ENCODE results near the gene PLEKHA6.
A peak's percentile ranks its signal among the peaks of the same experiment; 100 is the strongest.

PLEKHA6 gene

DNA sequence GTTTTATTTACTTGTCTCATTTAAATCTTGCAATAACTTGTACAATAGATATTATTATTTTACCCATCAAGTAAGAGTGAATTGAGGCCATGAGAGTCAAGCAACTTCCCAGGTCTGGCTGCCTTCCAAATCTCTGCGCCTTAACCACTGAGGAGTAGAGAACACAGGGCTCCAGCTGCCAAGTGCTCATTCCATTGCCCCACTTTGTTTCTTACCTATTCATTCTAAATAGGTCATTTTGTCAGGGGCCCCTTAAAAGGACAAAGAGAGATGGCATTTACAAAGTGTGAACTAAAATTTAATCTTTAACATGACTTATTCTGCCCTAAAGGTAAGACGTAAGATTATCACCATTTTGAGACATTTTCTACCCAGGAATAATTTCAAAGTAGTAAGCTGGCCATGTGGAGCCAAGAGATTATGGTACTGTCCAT lies 48.4 kb upstream of the PLEKHA6 start:
- peak overlapping the region; percentile 96 for H3K4me3 ChIP-seq (ENCODE audit: low read length)
- TF ChIP-seq, protein P1, sequence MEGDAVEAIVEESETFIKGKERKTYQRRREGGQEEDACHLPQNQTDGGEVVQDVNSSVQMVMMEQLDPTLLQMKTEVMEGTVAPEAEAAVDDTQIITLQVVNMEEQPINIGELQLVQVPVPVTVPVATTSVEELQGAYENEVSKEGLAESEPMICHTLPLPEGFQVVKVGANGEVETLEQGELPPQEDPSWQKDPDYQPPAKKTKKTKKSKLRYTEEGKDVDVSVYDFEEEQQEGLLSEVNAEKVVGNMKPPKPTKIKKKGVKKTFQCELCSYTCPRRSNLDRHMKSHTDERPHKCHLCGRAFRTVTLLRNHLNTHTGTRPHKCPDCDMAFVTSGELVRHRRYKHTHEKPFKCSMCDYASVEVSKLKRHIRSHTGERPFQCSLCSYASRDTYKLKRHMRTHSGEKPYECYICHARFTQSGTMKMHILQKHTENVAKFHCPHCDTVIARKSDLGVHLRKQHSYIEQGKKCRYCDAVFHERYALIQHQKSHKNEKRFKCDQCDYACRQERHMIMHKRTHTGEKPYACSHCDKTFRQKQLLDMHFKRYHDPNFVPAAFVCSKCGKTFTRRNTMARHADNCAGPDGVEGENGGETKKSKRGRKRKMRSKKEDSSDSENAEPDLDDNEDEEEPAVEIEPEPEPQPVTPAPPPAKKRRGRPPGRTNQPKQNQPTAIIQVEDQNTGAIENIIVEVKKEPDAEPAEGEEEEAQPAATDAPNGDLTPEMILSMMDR (IDR thresholded peaks at IDR 0.05; ENCODE audit: low read depth, low read length, poor library complexity, severe bottlenecking), result no peak
- TF ChIP-seq EZH2phosphoT487 (IDR thresholded peaks at IDR 0.05; ENCODE audit: borderline replicate concordance, low read length), result no peak
- peaks cover 96% of the 10 kb centered on the region for H3K79me2 ChIP-seq (ENCODE audit: control insufficient read depth, low read length)
- no peaks in the 10 kb centered on the region for H3K27me3 ChIP-seq (ENCODE audit: control insufficient read depth, low read length)
- H4K20me1 ChIP-seq (ENCODE audit: control insufficient read depth, insufficient read depth, low read depth, low read length), result peaks cover 65% of the 10 kb centered on the region
- peaks cover 25% of the 10 kb centered on the region for H3K4me1 ChIP-seq (ENCODE audit: control insufficient read depth, low read length)
- H3K36me3 ChIP-seq (ENCODE audit: control insufficient read depth, low read length), result peaks cover 84% of the 10 kb centered on the region
- no peak overlapping the region for H3K27ac ChIP-seq (ENCODE audit: low read depth, low read length)
- H3F3A ChIP-seq (ENCODE audit: control insufficient read depth, insufficient read depth), result peaks cover 18% of the 10 kb centered on the region; the same call in 1 of the 2 replicates
- H3K9me3 ChIP-seq (ENCODE audit: control insufficient read depth, insufficient read depth, low read length), result no peaks in the 10 kb centered on the region
- peak overlapping the region; percentile 89 for H3K4me2 ChIP-seq (ENCODE audit: low read length)
- H3K9me2 ChIP-seq (replicated peaks; ENCODE audit: control insufficient read depth, low read length), result no peaks in the 10 kb centered on the region

GRCh38 chr1:204407295-204407971 lies 47.7 kb upstream of the PLEKHA6 start:
- Histone ChIP-seq H3K4me1 (ENCODE audit: control insufficient read depth, low read length) (peaks cover 19% of the 10 kb centered on the region), H3K9me2 (replicated peaks; ENCODE audit: control insufficient read depth, low read length) (no peaks in the 10 kb centered on the region), H4K20me1 (ENCODE audit: control insufficient read depth, insufficient read depth, low read depth, low read length) (peaks cover 65% of the 10 kb centered on the region), H3K27ac (ENCODE audit: low read depth, low read length) (no peak overlapping the region), H3K9me3 (ENCODE audit: control insufficient read depth, insufficient read depth, low read length) (no peaks in the 10 kb centered on the region), H3F3A (ENCODE audit: control insufficient read depth, insufficient read depth) (peaks cover 21% of the 10 kb centered on the region), H3K27me3 (ENCODE audit: control insufficient read depth, low read length) (no peaks in the 10 kb centered on the region), H3K4me3 (ENCODE audit: low read length) (peak overlapping the region; percentile 96), H3K4me2 (ENCODE audit: low read length) (peak overlapping the region; percentile 89), H3K36me3 (ENCODE audit: control insufficient read depth, low read length) (peaks cover 90% of the 10 kb centered on the region), H3K79me2 (ENCODE audit: control insufficient read depth, low read length) (peaks cover 97% of the 10 kb centered on the region)
- TF ChIP-seq, protein P1 (IDR thresholded peaks at IDR 0.05; ENCODE audit: low read depth, low read length, poor library complexity, severe bottlenecking), result no peak
- no peak for TF ChIP-seq EZH2phosphoT487 (IDR thresholded peaks at IDR 0.05; ENCODE audit: borderline replicate concordance, low read length)

DNA sequence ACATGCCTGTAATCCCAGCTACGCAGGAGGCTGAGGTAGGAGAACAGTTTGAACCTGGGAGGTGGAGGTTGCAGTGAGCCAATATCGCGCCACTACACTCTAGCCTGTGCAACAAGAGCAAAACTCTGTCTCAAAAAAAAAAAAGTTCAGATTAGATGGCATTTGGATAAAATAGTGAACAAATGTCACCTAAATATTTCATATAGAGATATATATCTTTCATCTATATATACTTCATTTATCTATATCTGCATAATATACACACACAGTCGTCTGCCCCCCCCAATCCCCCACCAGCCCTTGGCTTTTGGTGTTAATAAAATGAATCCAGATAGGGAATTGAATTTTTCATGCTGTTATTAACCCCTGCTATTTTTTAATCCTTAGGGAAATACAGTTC lies 46.9 kb upstream of the PLEKHA6 start:
- no peaks in the 10 kb centered on the region for H3K27me3 ChIP-seq (ENCODE audit: control insufficient read depth, low read length)
- TF ChIP-seq, protein P1 (IDR thresholded peaks at IDR 0.05; ENCODE audit: low read depth, low read length, poor library complexity, severe bottlenecking), result no peak
- TF ChIP-seq EZH2phosphoT487 (IDR thresholded peaks at IDR 0.05; ENCODE audit: borderline replicate concordance, low read length), result no peak
- H3K4me2 ChIP-seq (ENCODE audit: low read length), result peak overlapping the region; percentile 89
- peaks cover 65% of the 10 kb centered on the region for H4K20me1 ChIP-seq (ENCODE audit: control insufficient read depth, insufficient read depth, low read depth, low read length)
- peaks cover 28% of the 10 kb centered on the region for H3F3A ChIP-seq (ENCODE audit: control insufficient read depth, insufficient read depth)
- H3K9me3 ChIP-seq (ENCODE audit: control insufficient read depth, insufficient read depth, low read length), result no peaks in the 10 kb centered on the region
- peaks cover 98% of the 10 kb centered on the region for H3K79me2 ChIP-seq (ENCODE audit: control insufficient read depth, low read length)
- H3K27ac ChIP-seq (ENCODE audit: low read depth, low read length), result no peak overlapping the region
- peaks cover 98% of the 10 kb centered on the region for H3K36me3 ChIP-seq (ENCODE audit: control insufficient read depth, low read length)
- peaks cover 17% of the 10 kb centered on the region for H3K4me1 ChIP-seq (ENCODE audit: control insufficient read depth, low read length)
- peak overlapping the region; percentile 96 for H3K4me3 ChIP-seq (ENCODE audit: low read length)
- H3K9me2 ChIP-seq (replicated peaks; ENCODE audit: control insufficient read depth, low read length), result no peaks in the 10 kb centered on the region

All from DOHH2 (cell line).